Smooth muscle cell of the brain vasculature (primary cell): ENCODE results near the gene PATE4.
A peak's percentile ranks its signal among the peaks of the same experiment; 100 is the strongest.

Experiments used
- DNase-seq: peaks from one replicate; pipeline ENCODE4 v3.0.0-alpha.2; 2012; ENCODE audit warnings: low read depth, low spot score

Gene PATE4

GRCh38 chr11:125887373-125888324 is 54.5 kb downstream of the PATE4 start, which contains the start of gene HYLS1:
TSS of gene HYLS1 (plus strand) at chr11:125887668. CDS start at chr11:125899369, 11,701 bp downstream.
- peak; percentile 94 for DNase-seq
